Activated naive CD8-positive, alpha-beta T cell treated with anti-CD3 and anti-CD28 coated beads, Interleukin-2, amount 10 ng/mL, durations not matched to agents 7 days and 5 days (primary cell): Measurements from ENCODE around the gene TMEM198. TPM values are rescaled to one million over a fixed set of nuclear protein-coding genes. Genes with fewer than 3 reads are reported as not detected.

Experiments used
- ATAC-seq: fragments of 150-1000 bp; cut with Tn5 transposase; one replicate; pipeline ENCODE4 v1.10.0; 2021; ENCODE audit warnings: low read depth, moderate library complexity
- POLR2A ChIA-PET: fragments of 350-600 bp; sonication (Branson Sonifier 250); formaldehyde crosslinking; loops from one replicate; lab custom pipeline; 2021; ENCODE audit warnings: antibody characterized with exemption; lab: Charles Lee
- DNase-seq: peaks from one replicate; pipeline ENCODE4 v3.0.0; 2021
- H3K27ac Mint-ChIP-seq: one replicate; pipeline ENCODE4 v1.8.0; 2022; ENCODE audit warnings: mild to moderate bottlenecking, mixed read lengths
- H3K27me3 Mint-ChIP-seq: one replicate; pipeline ENCODE4 v1.8.0; 2022; ENCODE audit warnings: mild to moderate bottlenecking, moderate library complexity, mixed read lengths
- H3K36me3 Mint-ChIP-seq: one replicate; pipeline ENCODE4 v1.8.0; 2021; ENCODE audit warnings: mild to moderate bottlenecking, mixed read lengths
- H3K4me1 Mint-ChIP-seq: one replicate; pipeline ENCODE4 v1.8.0; 2021; ENCODE audit warnings: mixed read lengths
- H3K4me3 Mint-ChIP-seq: one replicate; pipeline ENCODE4 v1.8.0; 2022; ENCODE audit warnings: mild to moderate bottlenecking, moderate library complexity, mixed read lengths
- H3K9me3 Mint-ChIP-seq: one replicate; pipeline ENCODE4 v1.8.0; 2021; ENCODE audit warnings: mixed read lengths
- total RNA-seq, 2 experiments: library from RNA; stranded (reverse); gene quantifications; one replicate each; pipeline ENCODE4 v1.2.3, GENCODE V29; 2021

Gene TMEM198
- total RNA-seq, 2 experiments from 2014 or later = 0.85 to 1.1 TPM

GRCh38 chr2:219570194-219570923 lies 26.5 kb downstream of the TMEM198 start:
- Mint-ChIP-seq H3K9me3 (no peaks in the 10 kb centered on the region), H3K27me3 (peaks cover 44% of the 10 kb centered on the region), H3K4me3 (no peak overlapping the region), H3K36me3 (no peaks in the 10 kb centered on the region), H3K27ac (no peak overlapping the region), H3K4me1 (no peaks in the 10 kb centered on the region)
- peak; percentile 38 for ATAC-seq
- no peak for DNase-seq
- POLR2A ChIA-PET = no interaction called here

DNA sequence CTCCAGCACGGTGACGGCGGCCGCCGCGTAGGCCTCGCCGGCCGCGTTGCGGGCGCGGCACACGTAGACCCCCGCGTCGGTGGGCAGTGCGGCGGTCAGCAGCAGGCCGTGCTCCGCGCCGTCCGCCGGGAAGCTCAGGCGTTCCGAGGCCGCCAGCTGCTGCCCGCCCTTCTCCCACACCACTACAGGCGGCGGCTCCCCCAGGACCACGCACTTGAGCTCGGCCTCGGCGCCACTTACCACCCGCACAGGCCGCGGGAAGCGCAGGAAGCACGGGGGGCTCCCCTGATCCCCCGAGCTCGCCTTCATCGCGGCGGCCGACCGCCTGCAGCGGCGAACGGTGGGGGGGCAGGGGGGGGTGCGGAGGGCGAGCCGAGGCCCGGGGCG lies 27.1 kb downstream of the TMEM198 start:
- H3K27me3 Mint-ChIP-seq = peaks cover 46% of the 10 kb centered on the region
- H3K27ac Mint-ChIP-seq = no peak overlapping the region
- no peak overlapping the region for H3K4me3 Mint-ChIP-seq
- DNase-seq (no peak), ATAC-seq (peak; percentile 27)
- no peaks in the 10 kb centered on the region for H3K9me3 Mint-ChIP-seq
- POLR2A ChIA-PET = no interaction called here
- no peaks in the 10 kb centered on the region for H3K36me3 Mint-ChIP-seq
- H3K4me1 Mint-ChIP-seq = no peaks in the 10 kb centered on the region

GRCh38 chr2:219571311-219572236 lies 27.7 kb downstream of the TMEM198 start, which contains the start of gene OBSL1:
Gene OBSL1 (minus strand): TSS chr2:219571539. CDS start chr2:219571232, 307 bp downstream.
- ATAC-seq = peak; percentile 14
- Mint-ChIP-seq H3K9me3 (no peaks in the 10 kb centered on the region), H3K36me3 (no peaks in the 10 kb centered on the region), H3K27me3 (peaks cover 46% of the 10 kb centered on the region), H3K4me3 (no peak within 1 kb of the TSS), H3K4me1 (no peaks in the 10 kb centered on the region), H3K27ac (no peak within 1 kb of the TSS)
- no peak for DNase-seq
- POLR2A ChIA-PET = no interaction called here

- H3K9me3 Mint-ChIP-seq = no peaks in the 10 kb centered on the region
- no peak for ATAC-seq
- H3K4me3 Mint-ChIP-seq = no peak within 1 kb of the TSS
- no peaks in the 10 kb centered on the region for H3K4me1 Mint-ChIP-seq
- H3K36me3 Mint-ChIP-seq = no peaks in the 10 kb centered on the region
- peaks cover 49% of the 10 kb centered on the region for H3K27me3 Mint-ChIP-seq
- H3K27ac Mint-ChIP-seq = no peak within 1 kb of the TSS
- POLR2A ChIA-PET = interaction anchor here (0.6 kb wide), 1 partner anchor 84 kb away, joined by 4 read pairs; no protein-coding TSS in a partner anchor
- no peak for DNase-seq
Observed at GRCh38 chr2:219572237-219573001, 28.6 kb downstream of the TMEM198 start, which contains the start of gene INHA. Gene INHA (plus strand): TSS chr2:219572310. CDS start chr2:219572375, 65 bp downstream.

GRCh38 chr2:219573166-219573565 lies 29.3 kb downstream of the TMEM198 start:
- POLR2A ChIA-PET = interaction anchor here (0.6 kb wide), 1 partner anchor 83 kb away, joined by 4 read pairs; no protein-coding TSS in a partner anchor
- Mint-ChIP-seq H3K27me3 (peaks cover 49% of the 10 kb centered on the region), H3K4me3 (no peak overlapping the region), H3K27ac (no peak overlapping the region), H3K9me3 (no peaks in the 10 kb centered on the region), H3K4me1 (no peaks in the 10 kb centered on the region), H3K36me3 (no peaks in the 10 kb centered on the region)
- no peak for ATAC-seq
- no peak for DNase-seq

- POLR2A ChIA-PET = no interaction called here
Observed at GRCh38 chr2:219574484-219575311, 30.9 kb downstream of the TMEM198 start.

GRCh38 chr2:219575566-219576504 lies 32.0 kb downstream of the TMEM198 start:
- Mint-ChIP-seq H3K36me3 (no peaks in the 10 kb centered on the region), H3K27ac (no peak overlapping the region), H3K9me3 (no peaks in the 10 kb centered on the region), H3K4me1 (no peaks in the 10 kb centered on the region), H3K4me3 (no peak overlapping the region), H3K27me3 (peaks cover 32% of the 10 kb centered on the region)
- POLR2A ChIA-PET = no interaction called here
- ATAC-seq (no peak), DNase-seq (no peak)

More at GRCh38 chr2:219574484-219575311, 30.9 kb downstream of the TMEM198 start:
- H3K27ac Mint-ChIP-seq = no peak overlapping the region
- H3K9me3 Mint-ChIP-seq = no peaks in the 10 kb centered on the region
- DNase-seq (no peak), ATAC-seq (no peak)
- peaks cover 38% of the 10 kb centered on the region for H3K27me3 Mint-ChIP-seq
- no peak overlapping the region for H3K4me3 Mint-ChIP-seq
- H3K4me1 Mint-ChIP-seq = no peaks in the 10 kb centered on the region
- H3K36me3 Mint-ChIP-seq = no peaks in the 10 kb centered on the region

GRCh38 chr2:219576505-219577388 lies 32.9 kb downstream of the TMEM198 start:
- Mint-ChIP-seq H3K9me3 (no peaks in the 10 kb centered on the region), H3K4me3 (no peak overlapping the region), H3K27me3 (peaks cover 28% of the 10 kb centered on the region), H3K36me3 (no peaks in the 10 kb centered on the region), H3K27ac (no peak overlapping the region), H3K4me1 (no peaks in the 10 kb centered on the region)
- POLR2A ChIA-PET = no interaction called here
- ATAC-seq (no peak), DNase-seq (no peak)

GRCh38 chr2:219578811-219579613 lies 35.2 kb downstream of the TMEM198 start:
- DNase-seq = no peak
- Mint-ChIP-seq H3K4me1 (no peaks in the 10 kb centered on the region), H3K27ac (no peak overlapping the region), H3K36me3 (no peaks in the 10 kb centered on the region), H3K9me3 (no peaks in the 10 kb centered on the region), H3K27me3 (peaks cover 11% of the 10 kb centered on the region), H3K4me3 (no peak overlapping the region)
- POLR2A ChIA-PET = no interaction called here
- no peak for ATAC-seq

DNA sequence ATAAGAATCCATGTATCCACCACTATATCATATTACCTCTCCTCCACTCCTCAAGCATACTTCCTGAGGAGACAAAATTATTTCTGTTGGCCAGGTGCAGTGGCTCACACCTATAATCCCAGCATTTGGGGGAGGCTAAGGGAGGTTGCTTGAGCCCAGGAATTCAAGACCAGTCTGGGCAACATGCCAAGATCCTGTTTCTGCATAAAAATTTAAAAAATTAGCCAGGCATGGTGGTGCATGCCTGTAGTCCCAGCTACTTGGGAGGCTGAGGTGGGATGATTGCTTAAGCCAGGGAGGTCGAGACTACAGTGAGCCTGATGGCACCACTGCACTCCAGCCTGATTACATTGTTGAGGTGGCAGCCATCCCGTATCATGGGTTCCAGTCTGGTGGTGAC lies 37.5 kb downstream of the TMEM198 start:
- H3K27ac Mint-ChIP-seq = no peak overlapping the region
- no peaks in the 10 kb centered on the region for H3K4me1 Mint-ChIP-seq
- ATAC-seq (no peak), DNase-seq (no peak)
- H3K9me3 Mint-ChIP-seq = no peaks in the 10 kb centered on the region
- H3K36me3 Mint-ChIP-seq = no peaks in the 10 kb centered on the region
- no peak overlapping the region for H3K4me3 Mint-ChIP-seq
- POLR2A ChIA-PET = no interaction called here
- peaks cover 8% of the 10 kb centered on the region for H3K27me3 Mint-ChIP-seq
